ENCODE measurements around the gene LPXN. TPM values are rescaled to one million over a fixed set of nuclear protein-coding genes. Genes with fewer than 3 reads are reported as not detected.
"Not testable (repeated sequence)": the region's sequence is repeated elsewhere in the genome, so short reads cannot be mapped to it uniquely, and the experiment has no call there.

The LPXN gene
- polyA plus RNA-seq, 2 donors, result 2.4 to 2.7 TPM

GRCh38 chr11:58572906-58573305 lies 2.8 kb downstream of the LPXN start:
- H3K4me1 ChIP-seq (ENCODE audit: control insufficient read depth in 2 of 2, insufficient read depth in 2 of 2, low read length in 1 of 2); H3K9me3 ChIP-seq (ENCODE audit: control insufficient read depth in 2 of 2, insufficient read depth in 1 of 2, low read depth in 1 of 2, low read length in 1 of 2); H3K4me3 ChIP-seq (ENCODE audit: low read depth in 1 of 2, low read length in 2 of 2); H3K36me3 ChIP-seq (ENCODE audit: control insufficient read depth in 2 of 2, insufficient read depth in 2 of 2, low read length in 1 of 2); H3K27me3 ChIP-seq (ENCODE audit: control insufficient read depth in 1 of 2, insufficient read depth in 2 of 2, low read length in 2 of 2): not testable (repeated sequence)
- WGBS, 2 donors, result 77 to 88% methylated on average over 14 of the region's 14 CpGs
- peak overlapping the region in 1 of 2 donors; percentile 3 for H3K27ac ChIP-seq (ENCODE audit: low read depth in 2 of 2, low read length in 1 of 2)

- Histone ChIP-seq H3K4me1 (ENCODE audit: control insufficient read depth in 2 of 2, insufficient read depth in 2 of 2, low read length in 1 of 2) (no peaks in the 10 kb centered on the region), H3K9me3 (ENCODE audit: control insufficient read depth in 2 of 2, insufficient read depth in 1 of 2, low read depth in 1 of 2, low read length in 1 of 2) (no peaks in the 10 kb centered on the region), H3K27me3 (ENCODE audit: control insufficient read depth in 1 of 2, insufficient read depth in 2 of 2, low read length in 2 of 2) (no peaks in the 10 kb centered on the region), H3K27ac (ENCODE audit: low read depth in 2 of 2, low read length in 1 of 2) (no peak overlapping the region), H3K36me3 (ENCODE audit: control insufficient read depth in 2 of 2, insufficient read depth in 2 of 2, low read length in 1 of 2) (no peaks in the 10 kb centered on the region), H3K4me3 (ENCODE audit: low read depth in 1 of 2, low read length in 2 of 2) (no peak overlapping the region)
- WGBS, 2 donors, result 54% methylated on average over 4 of the region's 4 CpGs
Measured at GRCh38 chr11:58567889-58568512, 7.7 kb downstream of the LPXN start.

DNA sequence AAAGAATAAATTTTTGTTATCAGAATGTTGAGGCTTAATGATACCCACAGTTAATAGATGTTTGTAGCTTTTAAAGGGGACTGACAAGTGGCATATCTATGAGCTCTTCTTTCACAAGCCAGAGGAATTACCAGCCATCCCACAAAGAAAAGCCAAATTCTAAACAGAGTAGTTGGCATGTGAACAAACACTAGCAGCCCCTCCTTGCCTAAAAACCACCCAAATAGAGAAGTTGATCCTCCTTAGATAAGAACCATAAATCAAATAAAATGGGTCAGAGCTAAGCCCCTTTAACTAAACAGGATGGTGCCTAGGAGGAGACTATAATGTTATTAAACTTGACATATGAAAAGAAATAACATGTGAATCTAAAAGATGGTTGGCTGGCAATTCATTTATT lies 11.4 kb downstream of the LPXN start:
- Histone ChIP-seq H3K27me3 (ENCODE audit: control insufficient read depth in 1 of 2, insufficient read depth in 2 of 2, low read length in 2 of 2) (no peaks in the 10 kb centered on the region), H3K36me3 (ENCODE audit: control insufficient read depth in 2 of 2, insufficient read depth in 2 of 2, low read length in 1 of 2) (no peaks in the 10 kb centered on the region), H3K27ac (ENCODE audit: low read depth in 2 of 2, low read length in 1 of 2) (no peak overlapping the region), H3K4me1 (ENCODE audit: control insufficient read depth in 2 of 2, insufficient read depth in 2 of 2, low read length in 1 of 2) (no peaks in the 10 kb centered on the region), H3K9me3 (ENCODE audit: control insufficient read depth in 2 of 2, insufficient read depth in 1 of 2, low read depth in 1 of 2, low read length in 1 of 2) (no peaks in the 10 kb centered on the region), H3K4me3 (ENCODE audit: low read depth in 1 of 2, low read length in 2 of 2) (no peak overlapping the region)

DNA sequence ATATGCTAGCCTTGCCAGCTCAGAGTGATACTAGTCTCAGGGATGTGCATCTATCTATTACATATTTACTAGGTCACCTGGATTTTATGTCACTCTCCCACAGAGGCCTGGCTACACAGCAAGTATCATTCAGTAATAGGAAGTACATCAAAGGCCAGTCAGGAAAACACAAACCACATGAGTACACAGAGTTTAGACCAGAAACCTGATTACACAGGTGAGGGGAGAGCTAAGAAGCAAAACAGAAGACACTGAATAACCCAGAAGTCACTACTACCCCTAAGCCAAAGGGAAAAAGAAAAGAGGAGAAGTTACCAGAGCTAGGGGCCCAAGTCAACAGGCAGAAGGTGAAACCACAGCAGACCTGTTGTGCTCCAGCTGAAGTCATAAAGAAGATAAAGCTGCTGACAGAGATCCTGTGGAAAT lies 13.3 kb downstream of the LPXN start:
- Histone ChIP-seq H3K27me3 (ENCODE audit: control insufficient read depth in 1 of 2, insufficient read depth in 2 of 2, low read length in 2 of 2) (no peaks in the 10 kb centered on the region), H3K4me3 (ENCODE audit: low read depth in 1 of 2, low read length in 2 of 2) (no peak overlapping the region), H3K36me3 (ENCODE audit: control insufficient read depth in 2 of 2, insufficient read depth in 2 of 2, low read length in 1 of 2) (no peaks in the 10 kb centered on the region), H3K9me3 (ENCODE audit: control insufficient read depth in 2 of 2, insufficient read depth in 1 of 2, low read depth in 1 of 2, low read length in 1 of 2) (no peaks in the 10 kb centered on the region), H3K27ac (ENCODE audit: low read depth in 2 of 2, low read length in 1 of 2) (no peak overlapping the region), H3K4me1 (ENCODE audit: control insufficient read depth in 2 of 2, insufficient read depth in 2 of 2, low read length in 1 of 2) (no peaks in the 10 kb centered on the region)

- WGBS, 2 donors, result 63 to 73% methylated on average over 2 of the region's 2 CpGs
- H3K4me3 ChIP-seq (ENCODE audit: low read depth in 1 of 2, low read length in 2 of 2), result no peak overlapping the region
- no peaks in the 10 kb centered on the region for H3K36me3 ChIP-seq (ENCODE audit: control insufficient read depth in 2 of 2, insufficient read depth in 2 of 2, low read length in 1 of 2)
- H3K27me3 ChIP-seq (ENCODE audit: control insufficient read depth in 1 of 2, insufficient read depth in 2 of 2, low read length in 2 of 2), result no peaks in the 10 kb centered on the region
- H3K27ac ChIP-seq (ENCODE audit: low read depth in 2 of 2, low read length in 1 of 2), result no peak overlapping the region
- no peaks in the 10 kb centered on the region for H3K9me3 ChIP-seq (ENCODE audit: control insufficient read depth in 2 of 2, insufficient read depth in 1 of 2, low read depth in 1 of 2, low read length in 1 of 2)
- H3K4me1 ChIP-seq (ENCODE audit: control insufficient read depth in 2 of 2, insufficient read depth in 2 of 2, low read length in 1 of 2), result no peaks in the 10 kb centered on the region
Measured at GRCh38 chr11:58561394-58562098, 14.1 kb downstream of the LPXN start.

GRCh38 chr11:58560842-58561241 lies 14.8 kb downstream of the LPXN start:
- WGBS, 2 donors, result 32 to 60% methylated on average over 2 of the region's 2 CpGs
- Histone ChIP-seq H3K4me3 (ENCODE audit: low read depth in 1 of 2, low read length in 2 of 2) (no peak overlapping the region), H3K27me3 (ENCODE audit: control insufficient read depth in 1 of 2, insufficient read depth in 2 of 2, low read length in 2 of 2) (no peaks in the 10 kb centered on the region), H3K9me3 (ENCODE audit: control insufficient read depth in 2 of 2, insufficient read depth in 1 of 2, low read depth in 1 of 2, low read length in 1 of 2) (no peaks in the 10 kb centered on the region), H3K27ac (ENCODE audit: low read depth in 2 of 2, low read length in 1 of 2) (no peak overlapping the region), H3K36me3 (ENCODE audit: control insufficient read depth in 2 of 2, insufficient read depth in 2 of 2, low read length in 1 of 2) (no peaks in the 10 kb centered on the region), H3K4me1 (ENCODE audit: control insufficient read depth in 2 of 2, insufficient read depth in 2 of 2, low read length in 1 of 2) (no peaks in the 10 kb centered on the region)

- 95% methylated on average over 7 of the region's 7 CpGs for WGBS, 2 donors
- peaks cover 4 to 12% of the 10 kb centered on the region in 2 donors for H3K36me3 ChIP-seq (ENCODE audit: control insufficient read depth in 2 of 2, insufficient read depth in 2 of 2, low read length in 1 of 2)
- no peaks in the 10 kb centered on the region for H3K27me3 ChIP-seq (ENCODE audit: control insufficient read depth in 1 of 2, insufficient read depth in 2 of 2, low read length in 2 of 2)
Measured at GRCh38 chr11:58549644-58550043, 26.0 kb downstream of the LPXN start.

DNA sequence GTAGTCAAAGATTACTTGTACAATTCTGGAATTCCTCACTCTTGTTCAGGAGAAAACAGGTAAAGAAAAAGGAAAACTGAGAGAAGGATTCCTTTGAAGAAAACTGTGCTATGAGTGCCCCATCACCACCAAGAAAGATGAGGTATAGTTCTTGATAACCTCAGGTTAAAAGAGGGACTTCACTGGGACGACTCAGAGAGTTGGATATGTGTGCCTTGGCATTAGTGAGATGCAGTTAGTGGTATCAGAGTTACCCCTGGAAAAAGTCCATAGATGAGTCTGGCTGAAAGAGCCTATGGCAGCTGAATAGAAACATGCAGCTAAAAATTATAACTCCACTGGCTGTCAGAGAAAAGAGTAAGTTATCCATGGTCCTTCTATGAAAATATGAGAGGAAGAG lies 28.8 kb downstream of the LPXN start:
- no peaks in the 10 kb centered on the region for H3K4me1 ChIP-seq (ENCODE audit: control insufficient read depth in 2 of 2, insufficient read depth in 2 of 2, low read length in 1 of 2)
- WGBS, 2 donors, result 70 to 77% methylated on average over 1 of the region's 1 CpG
- no peaks in the 10 kb centered on the region for H3K27me3 ChIP-seq (ENCODE audit: control insufficient read depth in 1 of 2, insufficient read depth in 2 of 2, low read length in 2 of 2)
- H3K27ac ChIP-seq (ENCODE audit: low read depth in 2 of 2, low read length in 1 of 2), result no peak overlapping the region
- peaks cover 3 to 8% of the 10 kb centered on the region in 2 donors for H3K36me3 ChIP-seq (ENCODE audit: control insufficient read depth in 2 of 2, insufficient read depth in 2 of 2, low read length in 1 of 2)
- no peaks in the 10 kb centered on the region for H3K9me3 ChIP-seq (ENCODE audit: control insufficient read depth in 2 of 2, insufficient read depth in 1 of 2, low read depth in 1 of 2, low read length in 1 of 2)
- H3K4me3 ChIP-seq (ENCODE audit: low read depth in 1 of 2, low read length in 2 of 2), result no peak overlapping the region

More at GRCh38 chr11:58549644-58550043, 26.0 kb downstream of the LPXN start:
- Histone ChIP-seq H3K4me3 (ENCODE audit: low read depth in 1 of 2, low read length in 2 of 2) (no peak overlapping the region), H3K4me1 (ENCODE audit: control insufficient read depth in 2 of 2, insufficient read depth in 2 of 2, low read length in 1 of 2) (no peaks in the 10 kb centered on the region), H3K27ac (ENCODE audit: low read depth in 2 of 2, low read length in 1 of 2) (no peak overlapping the region), H3K9me3 (ENCODE audit: control insufficient read depth in 2 of 2, insufficient read depth in 1 of 2, low read depth in 1 of 2, low read length in 1 of 2) (no peaks in the 10 kb centered on the region)

GRCh38 chr11:58531865-58532341 lies 43.8 kb downstream of the LPXN start:
- H3K27me3 ChIP-seq (ENCODE audit: control insufficient read depth in 1 of 2, insufficient read depth in 2 of 2, low read length in 2 of 2), result no peaks in the 10 kb centered on the region
- no peak overlapping the region for H3K4me3 ChIP-seq (ENCODE audit: low read depth in 1 of 2, low read length in 2 of 2)
- WGBS, 2 donors, result 94 to 95% methylated on average over 25 of the region's 25 CpGs
- no peaks in the 10 kb centered on the region for H3K9me3 ChIP-seq (ENCODE audit: control insufficient read depth in 2 of 2, insufficient read depth in 1 of 2, low read depth in 1 of 2, low read length in 1 of 2)
- H3K4me1 ChIP-seq (ENCODE audit: control insufficient read depth in 2 of 2, insufficient read depth in 2 of 2, low read length in 1 of 2), result peaks cover 0 to 3% of the 10 kb centered on the region in 2 donors
- no peak overlapping the region for H3K27ac ChIP-seq (ENCODE audit: low read depth in 2 of 2, low read length in 1 of 2)
- H3K36me3 ChIP-seq (ENCODE audit: control insufficient read depth in 2 of 2, insufficient read depth in 2 of 2, low read length in 1 of 2), result peaks cover 0 to 7% of the 10 kb centered on the region in 2 donors

- H3K4me3 ChIP-seq (ENCODE audit: low read depth in 1 of 2, low read length in 2 of 2), result no peak overlapping the region
- H3K36me3 ChIP-seq (ENCODE audit: control insufficient read depth in 2 of 2, insufficient read depth in 2 of 2, low read length in 1 of 2), result peaks cover 0 to 7% of the 10 kb centered on the region in 2 donors
- WGBS, 2 donors, result 72 to 80% methylated on average over 3 of the region's 3 CpGs
- H3K27ac ChIP-seq (ENCODE audit: low read depth in 2 of 2, low read length in 1 of 2), result no peak overlapping the region
- H3K27me3 ChIP-seq (ENCODE audit: control insufficient read depth in 1 of 2, insufficient read depth in 2 of 2, low read length in 2 of 2), result no peaks in the 10 kb centered on the region
- H3K4me1 ChIP-seq (ENCODE audit: control insufficient read depth in 2 of 2, insufficient read depth in 2 of 2, low read length in 1 of 2), result peaks cover 0 to 3% of the 10 kb centered on the region in 2 donors
- H3K9me3 ChIP-seq (ENCODE audit: control insufficient read depth in 2 of 2, insufficient read depth in 1 of 2, low read depth in 1 of 2, low read length in 1 of 2), result no peaks in the 10 kb centered on the region
Measured at GRCh38 chr11:58530236-58530635, 45.4 kb downstream of the LPXN start.
